NB4 (cell line): Measurements from ENCODE around the gene NFATC1.

ENCODE experiments used
- DNase-seq: peaks from one replicate; pipeline ENCODE4 v3.0.0; 2010; ENCODE audit warnings: low read depth
- H3K4me3 ChIP-seq: one replicate; pipeline ENCODE4 v1.5.1; 2011; ENCODE audit warnings: mild to moderate bottlenecking, low read depth, low read length, moderate library complexity
- MAX ChIP-seq: IDR thresholded peaks from 2 replicates; pipeline ENCODE4 v1.6.1; 2011; ENCODE audit warnings: low read depth, low read length
- MYC ChIP-seq: IDR thresholded peaks from 2 replicates; pipeline ENCODE4 v1.6.1; 2011; ENCODE audit warnings: low read depth, low read length
- POLR2A ChIP-seq: IDR thresholded peaks from 2 replicates; pipeline ENCODE4 v1.6.1; 2011; ENCODE audit warnings: mild to moderate bottlenecking; ENCODE audit not compliant: insufficient read length; ENCODE audit errors: extremely low read depth
- TF ChIP-seq, protein P1 (sequence below): IDR thresholded peaks from one replicate; pipeline ENCODE4 v1.5.1; 2012; ENCODE audit warnings: low read depth, low read length

The NFATC1 gene

DNA sequence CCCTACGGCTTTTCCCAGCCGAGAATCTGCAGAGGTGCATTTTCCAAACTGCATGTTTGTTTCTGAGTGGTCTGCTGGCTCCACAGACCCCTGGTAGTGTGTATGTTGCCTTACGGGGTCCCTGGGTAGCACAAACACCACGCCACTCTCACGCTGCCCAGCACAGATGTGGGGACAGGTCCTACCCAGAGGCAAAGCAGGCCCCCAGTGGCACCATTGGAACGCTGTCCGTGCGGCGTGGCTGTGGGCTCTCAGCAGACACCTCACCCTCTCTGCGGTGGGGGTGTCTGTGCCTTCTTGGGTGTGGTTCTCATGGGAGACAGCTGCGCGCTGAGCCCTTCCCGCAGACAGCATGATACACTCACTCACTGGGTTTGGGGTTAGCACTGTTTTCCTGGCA, 137.4 kb downstream of the NFATC1 start:
- TF ChIP-seq, protein P1, sequence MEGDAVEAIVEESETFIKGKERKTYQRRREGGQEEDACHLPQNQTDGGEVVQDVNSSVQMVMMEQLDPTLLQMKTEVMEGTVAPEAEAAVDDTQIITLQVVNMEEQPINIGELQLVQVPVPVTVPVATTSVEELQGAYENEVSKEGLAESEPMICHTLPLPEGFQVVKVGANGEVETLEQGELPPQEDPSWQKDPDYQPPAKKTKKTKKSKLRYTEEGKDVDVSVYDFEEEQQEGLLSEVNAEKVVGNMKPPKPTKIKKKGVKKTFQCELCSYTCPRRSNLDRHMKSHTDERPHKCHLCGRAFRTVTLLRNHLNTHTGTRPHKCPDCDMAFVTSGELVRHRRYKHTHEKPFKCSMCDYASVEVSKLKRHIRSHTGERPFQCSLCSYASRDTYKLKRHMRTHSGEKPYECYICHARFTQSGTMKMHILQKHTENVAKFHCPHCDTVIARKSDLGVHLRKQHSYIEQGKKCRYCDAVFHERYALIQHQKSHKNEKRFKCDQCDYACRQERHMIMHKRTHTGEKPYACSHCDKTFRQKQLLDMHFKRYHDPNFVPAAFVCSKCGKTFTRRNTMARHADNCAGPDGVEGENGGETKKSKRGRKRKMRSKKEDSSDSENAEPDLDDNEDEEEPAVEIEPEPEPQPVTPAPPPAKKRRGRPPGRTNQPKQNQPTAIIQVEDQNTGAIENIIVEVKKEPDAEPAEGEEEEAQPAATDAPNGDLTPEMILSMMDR, result no peak
- TF ChIP-seq POLR2A (no peak), MAX (no peak), MYC (no peak)
- DNase-seq, result no peak
- H3K4me3 ChIP-seq, result no peak overlapping the region

DNA sequence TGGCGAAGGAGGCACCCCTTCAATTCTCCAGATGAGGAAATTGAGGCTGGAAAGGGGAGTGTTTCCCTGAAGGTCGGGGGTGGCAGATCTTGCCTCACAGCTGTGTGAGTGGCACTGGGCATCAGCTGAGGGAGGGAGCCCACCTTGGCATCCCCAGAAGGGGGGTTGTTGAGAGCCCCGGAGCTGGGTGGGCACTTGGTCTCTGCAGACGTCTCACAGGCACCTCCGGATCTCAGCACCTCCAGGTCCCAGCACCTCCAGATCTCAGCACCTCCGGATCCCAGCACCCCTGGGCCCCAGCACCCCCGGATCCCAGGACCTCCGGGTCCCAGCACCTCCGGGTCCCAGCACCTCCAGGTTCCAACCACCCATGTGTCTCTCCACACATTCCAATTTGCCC, 137.9 kb downstream of the NFATC1 start:
- H3K4me3 ChIP-seq, result no peak overlapping the region
- no peak for TF ChIP-seq MYC
- TF ChIP-seq, protein P1, result no peak
- TF ChIP-seq POLR2A, result no peak
- DNase-seq, result no peak

DNA sequence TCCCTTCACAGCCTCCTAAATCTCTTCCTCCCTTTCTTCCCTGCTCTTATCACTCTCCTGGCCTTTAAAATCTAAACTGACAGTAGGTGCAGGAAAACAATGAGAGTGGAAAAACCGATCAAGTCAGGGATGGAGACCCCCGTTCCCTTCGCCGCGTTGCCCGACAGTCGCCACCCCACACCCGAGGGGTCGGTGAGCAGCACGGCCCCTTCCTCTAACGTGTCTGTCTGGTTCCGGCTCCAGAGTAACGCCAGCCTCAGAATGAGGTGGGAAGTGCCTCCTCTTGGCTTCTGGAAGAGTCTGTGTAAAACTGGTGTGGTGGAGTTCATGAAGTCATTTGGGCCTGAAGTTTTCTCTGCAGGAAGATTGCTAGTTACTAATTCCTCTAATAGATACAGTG, 138.6 kb downstream of the NFATC1 start:
- no peak overlapping the region for H3K4me3 ChIP-seq
- TF ChIP-seq, protein P1, result no peak
- TF ChIP-seq MAX, result no peak
- TF ChIP-seq MYC, result no peak
- no peak for TF ChIP-seq POLR2A
- no peak for DNase-seq

GRCh38 chr18:79537758-79538157, 142.0 kb downstream of the NFATC1 start:
- no peak for DNase-seq
- no peak overlapping the region for H3K4me3 ChIP-seq
- TF ChIP-seq, protein P1, result no peak
- no peak for TF ChIP-seq MAX
- TF ChIP-seq POLR2A, result no peak
- no peak for TF ChIP-seq MYC

GRCh38 chr18:79538635-79539034, 142.9 kb downstream of the NFATC1 start:
- no peak for DNase-seq
- no peak overlapping the region for H3K4me3 ChIP-seq
- no peak for TF ChIP-seq POLR2A
- TF ChIP-seq, protein P1, result no peak
- no peak for TF ChIP-seq MYC
- no peak for TF ChIP-seq MAX
